ENCODE results near the gene TRABD2A. TPM values are rescaled to one million over a fixed set of nuclear protein-coding genes. Genes with fewer than 3 reads are reported as not detected.

The TRABD2A gene
- total RNA-seq, 4 donors from 2014 or later, result 0.47 to 2.7 (median 1.4) TPM

- ATAC-seq, result no peak
- no peaks in the 10 kb centered on the region for H3K4me1 ChIP-seq
- 62 to 81% methylated on average over 2 to 3 of the region's 3 CpGs for WGBS, 2 donors (ENCODE audit: low coverage in 1 of 2)
- no peak for TF ChIP-seq EP300 (IDR thresholded peaks at IDR 0.05)
- TF ChIP-seq POLR2A (IDR thresholded peaks at IDR 0.05), result no peak
- TF ChIP-seq POLR2AphosphoS5 (IDR thresholded peaks at IDR 0.05), result no peak
- no peak for TF ChIP-seq CTCF (IDR thresholded peaks at IDR 0.05)
- H3K9me3 ChIP-seq, result peaks cover 0 to 4% (median 0%) of the 10 kb centered on the region in 3 donors
- H3K36me3 ChIP-seq, result no peaks in the 10 kb centered on the region
- H3K4me3 ChIP-seq, result no peak overlapping the region
- no peaks in the 10 kb centered on the region for H3K27me3 ChIP-seq
- H3K27ac ChIP-seq, result no peak overlapping the region
Observed at GRCh38 chr2:84797271-84797670, 83.6 kb downstream of the TRABD2A start.

GRCh38 chr2:84796798-84797197, 84.1 kb downstream of the TRABD2A start:
- Histone ChIP-seq H3K4me3 (no peak overlapping the region), H3K4me1 (no peaks in the 10 kb centered on the region), H3K9me3 (peaks cover 0 to 4% (median 0%) of the 10 kb centered on the region in 3 donors), H3K27ac (no peak overlapping the region), H3K27me3 (no peaks in the 10 kb centered on the region), H3K36me3 (no peaks in the 10 kb centered on the region)
- ATAC-seq, result no peak
- TF ChIP-seq POLR2A (IDR thresholded peaks at IDR 0.05) (no peak), EP300 (IDR thresholded peaks at IDR 0.05) (no peak)

GRCh38 chr2:84793641-84794040, 87.2 kb downstream of the TRABD2A start:
- H3K27ac ChIP-seq, result no peak overlapping the region
- H3K4me3 ChIP-seq, result no peak overlapping the region
- no peaks in the 10 kb centered on the region for H3K9me3 ChIP-seq
- TF ChIP-seq EP300 (IDR thresholded peaks at IDR 0.05) (no peak), CTCF (IDR thresholded peaks at IDR 0.05) (no peak), POLR2AphosphoS5 (IDR thresholded peaks at IDR 0.05) (no peak), POLR2A (IDR thresholded peaks at IDR 0.05) (no peak)
- WGBS, 2 donors (ENCODE audit: low coverage in 1 of 2), result 75 to 100% methylated on average over 2 to 4 of the region's 4 CpGs
- H3K36me3 ChIP-seq, result no peaks in the 10 kb centered on the region
- no peak for ATAC-seq
- no peaks in the 10 kb centered on the region for H3K4me1 ChIP-seq
- H3K27me3 ChIP-seq, result no peaks in the 10 kb centered on the region

GRCh38 chr2:84792856-84793522, 87.9 kb downstream of the TRABD2A start:
- no peaks in the 10 kb centered on the region for H3K9me3 ChIP-seq
- H3K4me3 ChIP-seq, result no peak overlapping the region
- 86% methylated on average over 1 of the region's 6 CpGs; no CpG with 5 or more reads in 1 of the 2 donors for WGBS, 2 donors (ENCODE audit: low coverage in 1 of 2)
- no peak overlapping the region for H3K27ac ChIP-seq
- no peaks in the 10 kb centered on the region for H3K27me3 ChIP-seq
- no peaks in the 10 kb centered on the region for H3K4me1 ChIP-seq
- no peak for ATAC-seq
- H3K36me3 ChIP-seq, result no peaks in the 10 kb centered on the region
- no peak for TF ChIP-seq EP300 (IDR thresholded peaks at IDR 0.05)
- TF ChIP-seq CTCF (IDR thresholded peaks at IDR 0.05), result no peak
- no peak for TF ChIP-seq POLR2AphosphoS5 (IDR thresholded peaks at IDR 0.05)
- no peak for TF ChIP-seq POLR2A (IDR thresholded peaks at IDR 0.05)

- no peaks in the 10 kb centered on the region for H3K27me3 ChIP-seq
- no peaks in the 10 kb centered on the region for H3K9me3 ChIP-seq
- no peak overlapping the region for H3K4me3 ChIP-seq
- TF ChIP-seq EP300 (IDR thresholded peaks at IDR 0.05) (no peak), CTCF (IDR thresholded peaks at IDR 0.05) (no peak), POLR2AphosphoS5 (IDR thresholded peaks at IDR 0.05) (no peak), POLR2A (IDR thresholded peaks at IDR 0.05) (no peak)
- no peak overlapping the region for H3K27ac ChIP-seq
- no peaks in the 10 kb centered on the region for H3K36me3 ChIP-seq
- WGBS, 2 donors (ENCODE audit: low coverage in 1 of 2), result 63 to 78% methylated on average over 3 of the region's 3 CpGs
- no peaks in the 10 kb centered on the region for H3K4me1 ChIP-seq
- ATAC-seq, result no peak
Observed at GRCh38 chr2:84788498-84788897, 92.4 kb downstream of the TRABD2A start.
